Activated naive CD8-positive, alpha-beta T cell treated with anti-CD3 and anti-CD28 coated beads, Interleukin-2, amount 10 ng/mL, durations not matched to agents 7 days and 5 days (primary cell): ENCODE data around the gene HRG. TPM values are rescaled to one million over a fixed set of nuclear protein-coding genes. Genes with fewer than 3 reads are reported as not detected.
"Not testable (repeated sequence)": the region's sequence is repeated elsewhere in the genome, so short reads cannot be mapped to it uniquely, and the experiment has no call there.

ENCODE experiments used
- ATAC-seq: fragments of 150-1000 bp; cut with Tn5 transposase; one replicate; pipeline ENCODE4 v1.10.0; 2021; ENCODE audit warnings: low read depth, moderate library complexity
- POLR2A ChIA-PET: fragments of 350-600 bp; sonication (Branson Sonifier 250); formaldehyde crosslinking; loops from one replicate; lab custom pipeline; 2021; ENCODE audit warnings: antibody characterized with exemption; lab: Charles Lee
- DNase-seq: peaks from one replicate; pipeline ENCODE4 v3.0.0; 2021
- H3K27ac Mint-ChIP-seq: one replicate; pipeline ENCODE4 v1.8.0; 2022; ENCODE audit warnings: mild to moderate bottlenecking, mixed read lengths
- H3K27me3 Mint-ChIP-seq: one replicate; pipeline ENCODE4 v1.8.0; 2022; ENCODE audit warnings: mild to moderate bottlenecking, moderate library complexity, mixed read lengths
- H3K36me3 Mint-ChIP-seq: one replicate; pipeline ENCODE4 v1.8.0; 2021; ENCODE audit warnings: mild to moderate bottlenecking, mixed read lengths
- H3K4me1 Mint-ChIP-seq: one replicate; pipeline ENCODE4 v1.8.0; 2021; ENCODE audit warnings: mixed read lengths
- H3K4me3 Mint-ChIP-seq: one replicate; pipeline ENCODE4 v1.8.0; 2022; ENCODE audit warnings: mild to moderate bottlenecking, moderate library complexity, mixed read lengths
- H3K9me3 Mint-ChIP-seq: one replicate; pipeline ENCODE4 v1.8.0; 2021; ENCODE audit warnings: mixed read lengths
- total RNA-seq, 2 experiments: library from RNA; stranded (reverse); gene quantifications; one replicate each; pipeline ENCODE4 v1.2.3, GENCODE V29; 2021

HRG gene
- total RNA-seq, 2 experiments from 2014 or later: not detected

DNA sequence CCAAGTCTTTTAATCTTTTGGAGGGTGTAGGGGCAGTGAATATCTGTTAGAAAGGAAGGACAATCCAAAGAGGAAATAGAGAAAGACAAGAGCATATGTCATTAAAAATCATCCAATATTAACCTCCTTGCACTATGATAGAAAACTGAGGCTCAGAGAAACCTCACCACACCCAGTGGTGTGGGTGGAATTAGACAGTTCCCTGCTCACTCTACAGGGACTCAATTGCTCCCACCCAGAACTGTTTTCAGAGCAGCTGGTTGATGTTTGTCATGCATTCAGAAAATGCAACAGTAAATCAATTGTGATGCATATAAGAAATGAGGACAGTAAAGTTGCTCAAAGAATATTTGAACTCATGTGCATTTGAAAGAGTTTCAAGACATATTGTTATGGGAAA is 36.6 kb downstream of the HRG start:
- H3K27ac Mint-ChIP-seq, H3K36me3 Mint-ChIP-seq, H3K4me1 Mint-ChIP-seq, H3K4me3 Mint-ChIP-seq, H3K9me3 Mint-ChIP-seq, DNase-seq, ATAC-seq, POLR2A ChIA-PET: not testable (repeated sequence)
- H3K27me3 Mint-ChIP-seq: peaks cover 51% of the 10 kb centered on the region

DNA sequence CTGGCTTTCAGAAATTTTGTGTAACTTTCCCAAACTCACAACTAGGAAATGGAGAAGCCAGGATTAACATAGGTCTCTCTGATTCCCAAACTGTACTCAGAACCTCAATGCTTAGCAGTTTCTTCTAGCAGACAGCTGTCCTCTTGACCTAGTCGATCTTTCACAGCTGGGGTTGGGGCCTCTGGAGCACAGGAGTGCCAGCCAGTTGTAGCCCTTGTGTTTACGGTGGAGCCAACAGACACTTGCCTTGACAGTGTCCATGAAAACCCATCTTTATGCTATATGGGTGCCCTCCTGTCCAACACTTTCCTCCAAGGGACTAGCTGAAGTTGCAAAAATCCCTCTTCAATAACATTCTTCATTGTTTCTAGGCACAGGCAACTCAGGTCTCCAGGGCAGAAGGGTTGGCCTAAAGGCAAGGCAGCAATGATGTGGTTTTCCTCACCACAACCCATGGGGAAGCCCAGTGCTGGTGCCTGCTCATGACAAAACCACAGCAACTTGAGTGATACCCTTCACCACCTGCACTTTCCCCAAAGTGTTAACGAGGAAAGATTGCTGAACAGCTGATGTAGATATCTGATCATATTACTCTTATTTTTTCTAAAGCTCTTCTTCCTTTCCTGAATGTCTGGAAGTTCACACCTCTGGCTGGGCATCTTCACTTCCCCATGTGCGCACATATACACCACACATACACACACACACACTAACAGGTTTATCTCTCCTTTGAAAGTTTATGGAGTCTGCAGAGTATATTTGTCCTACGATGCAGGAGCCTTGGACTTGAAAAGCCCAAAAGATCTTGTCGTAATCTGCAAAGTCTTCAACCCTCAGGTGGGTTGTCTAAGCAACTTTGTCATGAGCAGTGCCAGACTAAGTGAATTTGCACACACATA is 40.3 kb downstream of the HRG start:
- peak; percentile 86 for ATAC-seq
- POLR2A ChIA-PET: no interaction called here
- H3K27ac Mint-ChIP-seq: no peak overlapping the region

DNA sequence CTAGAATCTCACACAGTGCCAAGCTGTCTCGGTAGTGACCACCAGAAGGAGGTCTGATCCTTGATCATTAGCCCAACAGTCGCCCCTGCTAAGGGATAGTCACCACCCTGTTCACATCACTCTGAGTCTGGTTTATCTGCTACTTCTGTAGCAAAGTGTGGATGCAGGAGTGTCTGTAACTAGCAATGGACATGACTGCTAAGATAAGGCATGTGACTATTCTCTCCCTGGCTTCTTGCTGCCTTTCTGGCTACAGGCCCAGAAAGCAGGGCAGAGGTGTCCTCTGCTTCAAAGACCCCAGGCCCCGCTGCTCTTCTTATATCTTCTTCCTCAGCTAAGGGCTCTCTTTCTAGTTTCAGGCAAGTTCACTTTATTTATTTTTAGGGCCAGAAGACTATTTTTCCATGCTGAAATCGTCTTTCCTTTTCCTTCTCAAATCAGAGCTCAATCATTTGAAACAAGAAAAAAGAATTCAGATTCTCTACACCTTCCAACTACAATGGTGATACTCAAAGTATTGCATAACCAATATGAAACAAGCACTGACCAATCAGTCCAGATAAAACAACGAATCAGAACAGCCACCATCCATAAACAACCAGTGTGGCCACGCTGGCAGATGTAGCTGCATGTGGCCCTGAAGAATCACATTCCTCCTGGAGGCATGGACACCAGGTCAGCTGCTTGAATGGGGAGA is 43.3 kb downstream of the HRG start:
- H3K4me3 Mint-ChIP-seq: no peak overlapping the region
- no peaks in the 10 kb centered on the region for H3K9me3 Mint-ChIP-seq

More for the DNA sequence above, 40.3 kb downstream of the HRG start:
- peaks cover 45% of the 10 kb centered on the region for H3K27me3 Mint-ChIP-seq
- no peaks in the 10 kb centered on the region for H3K9me3 Mint-ChIP-seq
- peaks cover 7% of the 10 kb centered on the region for H3K4me1 Mint-ChIP-seq
- no peaks in the 10 kb centered on the region for H3K36me3 Mint-ChIP-seq
- H3K4me3 Mint-ChIP-seq: no peak overlapping the region
- DNase-seq: no peak

GRCh38 chr3:186710694-186711093 is 44.9 kb downstream of the HRG start:
- DNase-seq, H3K4me3 Mint-ChIP-seq, ATAC-seq, H3K4me1 Mint-ChIP-seq, H3K9me3 Mint-ChIP-seq, H3K27ac Mint-ChIP-seq, H3K36me3 Mint-ChIP-seq, POLR2A ChIA-PET: not testable (repeated sequence)
- peaks cover 28% of the 10 kb centered on the region for H3K27me3 Mint-ChIP-seq

More for the DNA sequence above, 43.3 kb downstream of the HRG start:
- DNase-seq: no peak
- POLR2A ChIA-PET: no interaction called here
- ATAC-seq: no peak
- Mint-ChIP-seq H3K27ac (no peak overlapping the region), H3K4me1 (peaks cover 7% of the 10 kb centered on the region), H3K36me3 (no peaks in the 10 kb centered on the region), H3K27me3 (peaks cover 29% of the 10 kb centered on the region)

DNA sequence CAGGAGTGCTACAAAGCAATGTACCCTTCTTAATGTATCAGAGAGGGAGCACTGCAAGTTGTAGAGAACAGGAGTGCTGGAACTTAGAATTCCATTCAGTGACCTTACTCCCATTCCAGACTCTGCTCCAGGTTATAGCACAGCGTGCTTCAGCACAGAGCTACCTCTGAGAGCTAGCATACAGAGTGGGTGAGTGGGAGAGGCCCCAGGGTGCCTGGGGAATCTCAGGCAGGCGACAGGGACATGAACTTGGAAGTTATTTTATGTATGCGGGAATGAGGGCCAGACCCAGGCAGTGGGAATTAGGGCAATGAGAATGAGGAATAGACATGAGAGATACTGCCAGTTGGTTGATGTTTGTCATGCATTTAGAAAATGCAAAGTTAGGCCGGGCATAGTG is 47.7 kb downstream of the HRG start:
- no peak for DNase-seq
- no peaks in the 10 kb centered on the region for H3K36me3 Mint-ChIP-seq
- H3K4me3 Mint-ChIP-seq: no peak overlapping the region
- H3K27ac Mint-ChIP-seq: no peak overlapping the region
- POLR2A ChIA-PET: no interaction called here
- ATAC-seq: no peak
- no peaks in the 10 kb centered on the region for H3K4me1 Mint-ChIP-seq
- H3K27me3 Mint-ChIP-seq: peaks cover 12% of the 10 kb centered on the region
- no peaks in the 10 kb centered on the region for H3K9me3 Mint-ChIP-seq

DNA sequence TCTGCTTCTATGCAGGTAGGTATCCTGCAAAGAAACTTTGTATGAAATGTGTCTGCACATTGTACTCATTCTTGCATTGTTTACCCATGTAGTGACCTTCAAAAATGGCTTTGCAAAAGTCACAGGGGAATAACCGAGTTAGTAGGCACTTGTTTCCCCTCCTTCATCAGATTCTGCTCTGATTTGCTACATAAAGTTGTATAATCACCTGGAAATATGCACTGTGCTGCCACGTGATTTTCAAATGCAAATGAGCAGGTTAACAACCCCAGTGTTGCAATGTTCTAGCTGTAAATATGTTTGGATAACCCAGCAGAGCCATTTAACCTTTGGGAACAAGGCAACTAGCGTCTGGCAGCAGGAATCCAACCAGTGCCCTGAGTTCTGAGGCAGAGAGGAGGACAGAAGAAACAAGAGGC is 51.2 kb downstream of the HRG start, which contains the start of gene KNG1:
Gene KNG1 (plus strand): TSS at position 321 of the 419 bp plus-strand sequence. CDS start 184 bp downstream, outside the sequence.
- POLR2A ChIA-PET: no interaction called here
- no peak within 1 kb of the TSS for H3K4me3 Mint-ChIP-seq
- no peak within 1 kb of the TSS for H3K27ac Mint-ChIP-seq
- ATAC-seq (no peak), DNase-seq (no peak)
- peaks cover 16% of the 10 kb centered on the region for H3K27me3 Mint-ChIP-seq
- H3K4me1 Mint-ChIP-seq: no peaks in the 10 kb centered on the region
- H3K36me3 Mint-ChIP-seq: no peaks in the 10 kb centered on the region
- no peaks in the 10 kb centered on the region for H3K9me3 Mint-ChIP-seq

- Mint-ChIP-seq H3K9me3 (no peaks in the 10 kb centered on the region), H3K4me3 (no peak overlapping the region), H3K4me1 (no peaks in the 10 kb centered on the region), H3K27me3 (peaks cover 12% of the 10 kb centered on the region), H3K36me3 (no peaks in the 10 kb centered on the region), H3K27ac (no peak overlapping the region)
- no peak for DNase-seq
- POLR2A ChIA-PET: no interaction called here
- ATAC-seq: no peak
These were observed 54.3 kb downstream of the HRG start for GRCh38 chr3:186719945-186720739.

GRCh38 chr3:186722457-186722856 is 56.6 kb downstream of the HRG start:
- ATAC-seq (no peak), DNase-seq (no peak)
- H3K27me3 Mint-ChIP-seq: peaks cover 11% of the 10 kb centered on the region
- H3K4me1 Mint-ChIP-seq: no peaks in the 10 kb centered on the region
- no peaks in the 10 kb centered on the region for H3K36me3 Mint-ChIP-seq
- H3K4me3 Mint-ChIP-seq: no peak overlapping the region
- POLR2A ChIA-PET: no interaction called here
- H3K27ac Mint-ChIP-seq: no peak overlapping the region
- no peaks in the 10 kb centered on the region for H3K9me3 Mint-ChIP-seq

DNA sequence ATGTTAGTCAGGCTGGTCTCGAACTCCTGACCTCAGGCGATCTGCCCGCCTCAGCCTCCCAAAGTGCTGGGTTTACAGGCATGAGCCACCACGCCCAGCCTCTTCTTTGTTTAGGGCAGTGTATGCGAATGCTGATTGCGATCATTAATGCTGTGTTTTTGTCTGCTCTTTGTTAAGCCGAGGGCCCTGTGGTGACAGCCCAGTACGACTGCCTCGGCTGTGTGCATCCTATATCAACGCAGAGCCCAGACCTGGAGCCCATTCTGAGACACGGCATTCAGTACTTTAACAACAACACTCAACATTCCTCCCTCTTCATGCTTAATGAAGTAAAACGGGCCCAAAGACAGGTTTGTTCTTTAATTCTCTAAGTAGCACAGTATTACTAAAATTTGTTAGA is 59.1 kb downstream of the HRG start:
- DNase-seq (no peak), ATAC-seq (no peak)
- peaks cover 14% of the 10 kb centered on the region for H3K27me3 Mint-ChIP-seq
- H3K4me3 Mint-ChIP-seq: no peak overlapping the region
- no peaks in the 10 kb centered on the region for H3K9me3 Mint-ChIP-seq
- H3K27ac Mint-ChIP-seq: no peak overlapping the region
- no peaks in the 10 kb centered on the region for H3K4me1 Mint-ChIP-seq
- H3K36me3 Mint-ChIP-seq: no peaks in the 10 kb centered on the region
- POLR2A ChIA-PET: no interaction called here

Other genes with a start within 250 kb of the HRG start
- gene CRYGS, start 121.6 kb upstream of the HRG start, total RNA-seq: 1 to 10 TPM; 4.5 to 6.7 TPM
- gene TBCCD1, start 98.7 kb upstream of the HRG start, total RNA-seq: 10 to 100 TPM; 15.2 to 17.4 TPM
- gene DNAJB11, start 95.3 kb upstream of the HRG start, total RNA-seq: 10 to 100 TPM; 37.0 to 41.2 TPM
- gene AHSG, start 53.0 kb upstream of the HRG start, total RNA-seq: not detected
- not detected for gene FETUB, start 25.6 kb upstream of the HRG start, total RNA-seq
- gene KNG1, start 51.3 kb downstream of the HRG start, total RNA-seq: not detected
- gene EIF4A2, start 117.6 kb downstream of the HRG start, total RNA-seq: 100 to 1,000 TPM; 479 to 483 TPM
- 10 to 100 TPM; 75.2 to 77.6 TPM for gene RFC4, start 140.5 kb downstream of the HRG start, total RNA-seq
- gene ADIPOQ, start 176.7 kb downstream of the HRG start, total RNA-seq: not detected